Liver (tissue), 9 donors: ENCODE data around the gene EML4. TPM values are rescaled to one million over a fixed set of nuclear protein-coding genes. Genes with fewer than 3 reads are reported as not detected.

ENCODE experiments used
- DNase-seq: peaks from one replicate; pipeline ENCODE4 v3.0.0-alpha.2; 2017; ENCODE audit warnings: low spot score
- H3K27ac ChIP-seq, 2 donors: one replicate each; pipeline ENCODE4 v1.7.0; 2013; ENCODE audit warnings: inconsistent platforms in 2 of 2, low read length in 2 of 2, control low read depth in 1 of 2, low read depth in 1 of 2, mild to moderate bottlenecking in 1 of 2
- H3K27me3 ChIP-seq, 4 donors: one replicate each; pipeline versions ENCODE4 v1.6.1 to v1.7.0; 2013; ENCODE audit warnings: low read length in 3 of 4, inconsistent platforms in 1 of 4, mild to moderate bottlenecking in 1 of 4, moderate library complexity in 1 of 4; ENCODE audit not compliant: control insufficient read depth in 4 of 4, insufficient read depth in 4 of 4
- H3K36me3 ChIP-seq, 4 donors: one replicate each; pipeline versions ENCODE4 v1.6.1 to v1.7.0; 2013; ENCODE audit warnings: low read length in 3 of 4, mild to moderate bottlenecking in 3 of 4, low read depth in 1 of 4, moderate library complexity in 1 of 4; ENCODE audit not compliant: control insufficient read depth in 4 of 4, insufficient read depth in 3 of 4
- H3K4me1 ChIP-seq, 4 donors: one replicate each; pipeline versions ENCODE4 v1.6.1 to v1.7.0; 2013; ENCODE audit warnings: low read length in 3 of 4, mild to moderate bottlenecking in 3 of 4, moderate library complexity in 1 of 4; ENCODE audit not compliant: control insufficient read depth in 4 of 4, insufficient read depth in 4 of 4
- H3K4me3 ChIP-seq, 3 donors: one replicate each; pipeline versions ENCODE4 v1.6.1 to v1.7.0; 2013; ENCODE audit warnings: low read length in 3 of 3, control low read depth in 1 of 3, low read depth in 1 of 3, mild to moderate bottlenecking in 1 of 3
- H3K9ac ChIP-seq, 2 donors: one replicate each; pipeline ENCODE4 v1.7.0; 2013; ENCODE audit warnings: low read length in 2 of 2, mild to moderate bottlenecking in 2 of 2, moderate library complexity in 2 of 2, control low read depth in 1 of 2, low read depth in 1 of 2
- H3K9me3 ChIP-seq, 4 donors: one replicate each; pipeline versions ENCODE4 v1.6.1 to v1.7.0; 2013; ENCODE audit warnings: low read length in 3 of 4; ENCODE audit not compliant: control insufficient read depth in 4 of 4
- EGR1 ChIP-seq, 2 donors: IDR thresholded peaks; 2 replicates each; pipeline ENCODE4 v1.6.1; 2016 to 2018; ENCODE audit warnings: antibody characterized with exemption in 2 of 2, low read depth in 2 of 2
- FOXA1 ChIP-seq: IDR thresholded peaks from 2 replicates; pipeline ENCODE4 v1.6.1; 2016; ENCODE audit warnings: antibody characterized with exemption
- FOXA2 ChIP-seq: IDR thresholded peaks from 2 replicates; pipeline ENCODE4 v1.6.1; 2016; ENCODE audit warnings: antibody characterized with exemption
- GABPA ChIP-seq, 2 donors: IDR thresholded peaks in 1 of 2; conservative IDR thresholded peaks in 1 of 2; 2 replicates each; pipeline ENCODE4 v1.6.1; 2016; ENCODE audit warnings: antibody characterized with exemption in 2 of 2, mild to moderate bottlenecking in 1 of 2, moderate library complexity in 1 of 2
- HNF4A ChIP-seq, 2 donors: conservative IDR thresholded peaks; 2 replicates each; pipeline ENCODE4 v1.6.1; 2016; ENCODE audit warnings: antibody characterized with exemption in 2 of 2, mild to moderate bottlenecking in 2 of 2
- HNF4G ChIP-seq: IDR thresholded peaks from 2 replicates; pipeline ENCODE4 v1.6.1; 2016; ENCODE audit warnings: antibody characterized with exemption
- JUND ChIP-seq, 2 donors: IDR thresholded peaks; 2 replicates each; pipeline ENCODE4 v1.6.1; 2016; ENCODE audit warnings: antibody characterized with exemption in 2 of 2
- NR2F2 ChIP-seq: IDR thresholded peaks from 2 replicates; pipeline ENCODE4 v1.6.1; 2016; ENCODE audit warnings: antibody characterized with exemption
- RAD21 ChIP-seq, 2 donors: IDR thresholded peaks; 2 replicates each; pipeline ENCODE4 v1.6.1; 2016; ENCODE audit warnings: antibody characterized with exemption in 2 of 2, mild to moderate bottlenecking in 2 of 2
- REST ChIP-seq: IDR thresholded peaks from 2 replicates; pipeline ENCODE4 v1.6.1; 2016; ENCODE audit warnings: antibody characterized with exemption, mild to moderate bottlenecking
- RXRA ChIP-seq, 2 donors: IDR thresholded peaks; 2 replicates each; pipeline ENCODE4 v1.6.1; 2017 to 2018; ENCODE audit warnings: antibody characterized with exemption in 2 of 2, mild to moderate bottlenecking in 1 of 2
- SP1 ChIP-seq: IDR thresholded peaks from 2 replicates; pipeline ENCODE4 v1.6.1; 2018; ENCODE audit warnings: antibody characterized with exemption, mild to moderate bottlenecking
- TAF1 ChIP-seq: conservative IDR thresholded peaks from 2 replicates; pipeline ENCODE4 v1.6.1; 2016; ENCODE audit warnings: antibody characterized with exemption, mild to moderate bottlenecking
- YY1 ChIP-seq: IDR thresholded peaks from 2 replicates; pipeline ENCODE4 v1.6.1; 2016; ENCODE audit warnings: antibody characterized with exemption, mild to moderate bottlenecking
- whole genome bisulfite sequencing: extraction: QIAGEN DNeasy Blood & Tissue Kit; methylation state at CpG from one replicate; pipeline ENCODE4 v1.1.7; 2013; 5-methylcytosine and 5-hydroxymethylcytosine counted together
- polyA plus RNA-seq, 2 donors: library from polyadenylated mRNA; stranded (reverse) in 1 of 2; unstranded in 1 of 2; fragments of 200-250 nt in 1 of 2; fragments of >200 nt in 1 of 2; fragmentation: Nextera tagmentation in 1 of 2; extraction: Ambion mirVana in 1 of 2; gene quantifications; one replicate each; pipeline versions ENCODE4 v1.2.1 to v1.2.3, GENCODE V29; 2013 to 2015
- total RNA-seq, 2 donors: library from RNA; depleted of rRNA; stranded (reverse); fragments of >200 nt; gene quantifications; one replicate each; pipeline ENCODE4 v1.2.3, GENCODE V29; 2014
- TF ChIP-seq, protein P1 (sequence below): IDR thresholded peaks from 2 replicates; pipeline ENCODE4 v1.6.1; 2016; ENCODE audit warnings: antibody characterized with exemption
- TF ChIP-seq, protein P2 (sequence below): IDR thresholded peaks from 2 replicates; pipeline ENCODE4 v1.6.1; 2016; ENCODE audit warnings: antibody characterized with exemption
- TF ChIP-seq, protein P3 (sequence below): fragments of 150-350 bp; IDR thresholded peaks from 2 replicates; pipeline ENCODE4 v1.5.1; 2017; ENCODE audit warnings: improper control_type of control experiment, low read depth, low read length; ENCODE audit not compliant: missing input control
- TF ChIP-seq, protein P4 (sequence below): IDR thresholded peaks from 2 replicates; pipeline ENCODE4 v1.6.1; 2016; ENCODE audit warnings: antibody characterized with exemption
- donor health status: healthy.
- donor health status: healthy.
- donor health status: healthy.
- donor health status: healthy.
- donor health status: healthy.

Gene EML4
- total and polyA plus RNA-seq, 4 donors: 12.8 to 49.6 (median 34.8) TPM

DNA sequence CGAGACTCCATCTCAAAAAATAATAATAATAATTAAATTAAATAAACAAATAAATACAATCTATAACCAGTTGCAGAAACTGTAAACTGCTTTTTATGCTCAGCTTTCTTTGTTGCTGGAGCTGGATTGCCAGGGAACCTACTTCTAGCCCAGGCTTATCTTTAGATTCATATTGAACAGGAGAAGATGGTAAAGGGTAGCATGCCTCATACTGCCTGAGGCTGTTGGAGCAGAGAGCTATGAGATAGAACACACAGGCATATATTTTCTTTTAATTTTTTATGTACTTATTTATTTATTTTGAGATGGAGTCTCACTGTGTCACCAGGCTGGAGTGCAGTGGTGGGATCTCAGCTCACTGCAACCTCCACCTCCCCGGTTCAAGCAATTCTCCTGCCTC is 28.7 kb upstream of the EML4 start:
- no peaks in the 10 kb centered on the region for H3K9me3 ChIP-seq
- H3K4me3 ChIP-seq: no peak overlapping the region
- DNase-seq: no peak
- no peak overlapping the region for H3K9ac ChIP-seq
- peaks cover 0 to 20% (median 17%) of the 10 kb centered on the region in 4 donors for H3K4me1 ChIP-seq
- no peak overlapping the region for H3K27ac ChIP-seq
- no peaks in the 10 kb centered on the region for H3K27me3 ChIP-seq
- 98% methylated on average over 2 of the region's 2 CpGs for WGBS
- TF ChIP-seq YY1 (no peak), RXRA (IDR thresholded peaks at IDR 0.05) (no peak), FOXA2 (no peak), JUND (IDR thresholded peaks at IDR 0.05) (no peak), FOXA1 (no peak), NR2F2 (no peak), GABPA (IDR thresholded peaks at IDR 0.05 in 1 of 2, conservative IDR thresholded peaks at IDR 0.05 in 1 of 2) (no peak), HNF4G (no peak), SP1 (no peak), TAF1 (no peak), EGR1 (IDR thresholded peaks at IDR 0.05; ENCODE audit: low read depth in 2 of 2) (no peak), REST (no peak), RAD21 (IDR thresholded peaks at IDR 0.05) (no peak), HNF4A (conservative IDR thresholded peaks at IDR 0.05) (no peak)
- TF ChIP-seq, protein P1, sequence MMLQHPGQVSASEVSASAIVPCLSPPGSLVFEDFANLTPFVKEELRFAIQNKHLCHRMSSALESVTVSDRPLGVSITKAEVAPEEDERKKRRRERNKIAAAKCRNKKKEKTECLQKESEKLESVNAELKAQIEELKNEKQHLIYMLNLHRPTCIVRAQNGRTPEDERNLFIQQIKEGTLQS: no peak
- TF ChIP-seq, protein P2, sequence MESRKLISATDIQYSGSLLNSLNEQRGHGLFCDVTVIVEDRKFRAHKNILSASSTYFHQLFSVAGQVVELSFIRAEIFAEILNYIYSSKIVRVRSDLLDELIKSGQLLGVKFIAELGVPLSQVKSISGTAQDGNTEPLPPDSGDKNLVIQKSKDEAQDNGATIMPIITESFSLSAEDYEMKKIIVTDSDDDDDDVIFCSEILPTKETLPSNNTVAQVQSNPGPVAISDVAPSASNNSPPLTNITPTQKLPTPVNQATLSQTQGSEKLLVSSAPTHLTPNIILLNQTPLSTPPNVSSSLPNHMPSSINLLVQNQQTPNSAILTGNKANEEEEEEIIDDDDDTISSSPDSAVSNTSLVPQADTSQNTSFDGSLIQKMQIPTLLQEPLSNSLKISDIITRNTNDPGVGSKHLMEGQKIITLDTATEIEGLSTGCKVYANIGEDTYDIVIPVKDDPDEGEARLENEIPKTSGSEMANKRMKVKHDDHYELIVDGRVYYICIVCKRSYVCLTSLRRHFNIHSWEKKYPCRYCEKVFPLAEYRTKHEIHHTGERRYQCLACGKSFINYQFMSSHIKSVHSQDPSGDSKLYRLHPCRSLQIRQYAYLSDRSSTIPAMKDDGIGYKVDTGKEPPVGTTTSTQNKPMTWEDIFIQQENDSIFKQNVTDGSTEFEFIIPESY: no peak
- TF ChIP-seq, protein P3, sequence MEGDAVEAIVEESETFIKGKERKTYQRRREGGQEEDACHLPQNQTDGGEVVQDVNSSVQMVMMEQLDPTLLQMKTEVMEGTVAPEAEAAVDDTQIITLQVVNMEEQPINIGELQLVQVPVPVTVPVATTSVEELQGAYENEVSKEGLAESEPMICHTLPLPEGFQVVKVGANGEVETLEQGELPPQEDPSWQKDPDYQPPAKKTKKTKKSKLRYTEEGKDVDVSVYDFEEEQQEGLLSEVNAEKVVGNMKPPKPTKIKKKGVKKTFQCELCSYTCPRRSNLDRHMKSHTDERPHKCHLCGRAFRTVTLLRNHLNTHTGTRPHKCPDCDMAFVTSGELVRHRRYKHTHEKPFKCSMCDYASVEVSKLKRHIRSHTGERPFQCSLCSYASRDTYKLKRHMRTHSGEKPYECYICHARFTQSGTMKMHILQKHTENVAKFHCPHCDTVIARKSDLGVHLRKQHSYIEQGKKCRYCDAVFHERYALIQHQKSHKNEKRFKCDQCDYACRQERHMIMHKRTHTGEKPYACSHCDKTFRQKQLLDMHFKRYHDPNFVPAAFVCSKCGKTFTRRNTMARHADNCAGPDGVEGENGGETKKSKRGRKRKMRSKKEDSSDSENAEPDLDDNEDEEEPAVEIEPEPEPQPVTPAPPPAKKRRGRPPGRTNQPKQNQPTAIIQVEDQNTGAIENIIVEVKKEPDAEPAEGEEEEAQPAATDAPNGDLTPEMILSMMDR: no peak
- TF ChIP-seq, protein P4, sequence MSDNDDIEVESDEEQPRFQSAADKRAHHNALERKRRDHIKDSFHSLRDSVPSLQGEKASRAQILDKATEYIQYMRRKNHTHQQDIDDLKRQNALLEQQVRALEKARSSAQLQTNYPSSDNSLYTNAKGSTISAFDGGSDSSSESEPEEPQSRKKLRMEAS: no peak
- H3K36me3 ChIP-seq: no peaks in the 10 kb centered on the region
